Measurements from ENCODE around the gene ARL1.
"Not testable (repeated sequence)": the region's sequence is repeated elsewhere in the genome, so short reads cannot be mapped to it uniquely, and the experiment has no call there.

- TF ChIP-seq, protein P1, sequence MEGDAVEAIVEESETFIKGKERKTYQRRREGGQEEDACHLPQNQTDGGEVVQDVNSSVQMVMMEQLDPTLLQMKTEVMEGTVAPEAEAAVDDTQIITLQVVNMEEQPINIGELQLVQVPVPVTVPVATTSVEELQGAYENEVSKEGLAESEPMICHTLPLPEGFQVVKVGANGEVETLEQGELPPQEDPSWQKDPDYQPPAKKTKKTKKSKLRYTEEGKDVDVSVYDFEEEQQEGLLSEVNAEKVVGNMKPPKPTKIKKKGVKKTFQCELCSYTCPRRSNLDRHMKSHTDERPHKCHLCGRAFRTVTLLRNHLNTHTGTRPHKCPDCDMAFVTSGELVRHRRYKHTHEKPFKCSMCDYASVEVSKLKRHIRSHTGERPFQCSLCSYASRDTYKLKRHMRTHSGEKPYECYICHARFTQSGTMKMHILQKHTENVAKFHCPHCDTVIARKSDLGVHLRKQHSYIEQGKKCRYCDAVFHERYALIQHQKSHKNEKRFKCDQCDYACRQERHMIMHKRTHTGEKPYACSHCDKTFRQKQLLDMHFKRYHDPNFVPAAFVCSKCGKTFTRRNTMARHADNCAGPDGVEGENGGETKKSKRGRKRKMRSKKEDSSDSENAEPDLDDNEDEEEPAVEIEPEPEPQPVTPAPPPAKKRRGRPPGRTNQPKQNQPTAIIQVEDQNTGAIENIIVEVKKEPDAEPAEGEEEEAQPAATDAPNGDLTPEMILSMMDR (IDR thresholded peaks at IDR 0.05), result not testable (repeated sequence)
- TF ChIP-seq POLR2A, POLR2AphosphoS5, EP300 (IDR thresholded peaks at IDR 0.05): not testable (repeated sequence)
Measured at GRCh38 chr12:101422066-101422465, 14.5 kb upstream of the ARL1 start.

All from upper lobe of left lung (tissue), 4 donors.